ENCODE data around the gene CMTM8.

- TF ChIP-seq CTCF (IDR thresholded peaks at IDR 0.05), result no peak
- no peak for TF ChIP-seq POLR2A (IDR thresholded peaks at IDR 0.05)
These were observed 181.3 kb downstream of the CMTM8 start for GRCh38 chr3:32419742-32420125.

All from right lobe of liver (tissue), 4 donors.